ENCODE measurements around the gene SMARCE1.

The SMARCE1 gene

DNA sequence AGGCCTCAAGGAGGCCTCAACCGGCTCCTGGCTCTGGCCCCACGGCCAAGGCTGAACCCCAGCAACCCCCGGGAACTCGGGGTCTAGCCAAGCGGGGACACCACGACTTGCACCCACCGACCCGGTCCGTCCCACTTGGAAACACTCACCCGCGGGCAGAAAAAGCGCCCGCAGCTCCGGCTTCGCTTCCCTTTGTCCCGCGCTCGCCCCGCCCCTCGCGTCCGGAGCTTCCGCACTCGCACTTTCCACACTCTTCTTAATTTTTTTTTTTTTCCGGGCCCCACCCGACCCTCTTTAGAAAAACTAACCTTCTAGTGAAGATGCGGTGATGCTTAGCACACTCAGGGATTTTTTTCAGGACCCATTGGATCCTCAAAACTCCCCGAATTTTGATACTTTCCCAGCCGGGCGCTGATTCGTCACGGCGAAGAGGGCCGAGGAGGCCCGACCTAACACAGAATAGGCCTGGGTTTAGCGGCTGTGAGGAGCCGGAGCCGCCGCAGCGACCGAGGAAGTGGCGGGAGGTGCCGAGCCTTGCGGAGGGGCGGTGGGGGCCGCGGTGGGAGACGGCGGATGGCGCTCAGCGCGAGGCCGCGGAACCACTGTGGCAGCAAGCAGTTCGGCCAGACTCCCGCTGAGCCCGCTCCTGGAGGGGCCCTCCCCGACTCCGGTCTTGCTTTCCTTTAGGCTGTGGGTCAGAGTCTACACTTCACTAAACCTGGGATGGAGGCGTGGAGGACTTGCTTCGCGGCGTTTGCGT is at the start of gene SMARCE1:
Gene SMARCE1, minus strand, starts transcription at position 195 of the 760 bp plus-strand sequence. CDS start 2,016 bp downstream, outside the sequence.
- peak; percentile 89 for DNase-seq

- no peak for DNase-seq
These were observed 49.7 kb upstream of the SMARCE1 start for GRCh38 chr17:40697297-40697696.

- no peak for DNase-seq
These were observed 49.0 kb upstream of the SMARCE1 start for GRCh38 chr17:40696651-40697072.

- no peak for DNase-seq
These were observed 48.4 kb upstream of the SMARCE1 start for GRCh38 chr17:40695874-40696472.

GRCh38 chr17:40694584-40694983 is 47.0 kb upstream of the SMARCE1 start:
- no peak for DNase-seq

GRCh38 chr17:40687106-40687505 is 39.5 kb upstream of the SMARCE1 start:
- no peak for DNase-seq

DNA sequence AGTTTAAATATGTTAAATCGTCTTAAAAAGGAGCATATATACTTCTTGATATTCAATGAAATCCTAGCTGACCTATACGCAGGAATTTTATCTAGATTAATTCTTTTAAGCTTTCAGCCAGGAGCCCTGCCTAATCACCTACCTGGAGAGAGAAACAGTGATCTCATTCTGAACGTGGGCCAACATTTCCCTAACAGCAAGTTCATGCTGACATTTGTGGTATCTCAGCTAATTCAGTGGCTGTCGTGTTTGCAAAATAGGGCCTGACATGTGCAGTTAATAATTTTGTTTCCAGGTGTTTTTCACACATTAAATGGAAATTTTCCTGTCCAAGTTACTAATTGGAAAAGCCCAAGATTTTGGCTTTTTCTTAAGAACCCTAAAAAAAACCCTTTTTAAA is 38.6 kb upstream of the SMARCE1 start:
- no peak for DNase-seq

DNA sequence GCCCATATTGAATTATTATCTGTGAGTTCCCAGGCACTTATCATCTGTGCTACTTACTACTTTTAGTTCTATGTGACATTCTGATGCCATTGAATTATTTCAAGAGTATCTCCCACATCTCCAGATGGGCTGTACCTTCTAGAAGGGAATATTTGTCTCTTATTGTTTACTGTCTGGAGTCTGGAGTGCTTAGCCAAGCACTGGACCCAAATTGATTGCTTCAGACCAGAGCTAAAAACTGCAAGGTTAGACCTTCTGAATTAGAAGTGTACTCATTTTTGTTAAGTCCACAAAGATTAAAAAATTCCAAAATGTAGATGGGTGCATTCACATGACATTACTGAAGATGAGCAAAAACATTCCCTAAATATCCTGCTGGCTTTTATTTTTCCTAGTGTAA is 33.4 kb upstream of the SMARCE1 start:
- DNase-seq = no peak

GRCh38 chr17:40679523-40679907 is 31.9 kb upstream of the SMARCE1 start:
- DNase-seq = no peak

DNA sequence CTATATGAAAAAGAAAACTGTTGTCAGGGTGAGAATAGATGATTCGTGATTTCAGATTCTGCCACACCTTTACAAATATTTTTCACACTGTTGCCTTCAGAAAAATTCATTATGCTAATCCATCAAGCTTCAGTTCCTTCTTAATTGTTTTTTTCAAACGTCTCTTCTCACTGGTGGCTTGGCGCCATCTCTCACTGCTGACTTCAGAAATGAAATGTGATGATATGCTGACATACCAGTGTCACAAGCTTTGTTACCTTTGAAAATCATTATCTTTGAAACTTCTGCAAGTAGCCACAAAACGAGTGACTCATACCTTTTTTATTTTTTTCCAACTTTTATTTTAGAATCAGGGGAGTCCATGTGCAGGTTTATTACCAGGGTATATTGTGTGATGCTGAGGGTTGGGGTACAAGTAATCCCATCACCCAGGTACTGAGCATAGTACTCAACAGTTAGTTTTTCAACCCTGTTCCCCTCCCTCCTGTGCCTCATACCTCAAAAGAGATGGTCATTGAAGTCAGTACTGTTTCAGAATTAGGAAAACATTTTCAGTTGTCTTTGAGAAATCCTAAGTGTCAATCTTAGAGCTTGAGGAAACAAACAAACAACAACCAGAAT is 31.4 kb upstream of the SMARCE1 start:
- no peak for DNase-seq

- DNase-seq = no peak
These were observed 28.3 kb upstream of the SMARCE1 start for GRCh38 chr17:40675905-40676304.

DNA sequence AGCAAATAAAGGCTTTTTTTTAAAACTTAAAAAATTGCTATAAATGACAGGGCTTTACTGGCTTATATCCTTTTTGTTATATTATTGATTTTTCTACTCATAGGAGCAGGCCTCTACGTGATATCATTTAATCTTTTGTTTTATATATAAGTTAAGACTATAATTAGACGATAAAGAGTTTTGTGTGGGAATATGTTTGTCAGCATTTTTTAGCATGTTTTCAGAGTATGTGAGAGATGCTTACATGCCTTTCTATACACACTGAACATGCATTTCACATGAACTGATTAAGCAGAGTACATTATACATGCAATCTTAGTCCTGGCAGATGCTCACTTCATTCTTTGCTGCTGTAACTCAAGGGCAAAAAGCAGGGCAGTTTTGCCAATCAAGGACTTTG is 25.0 kb upstream of the SMARCE1 start:
- no peak for DNase-seq

GRCh38 chr17:40671282-40671681 is 23.7 kb upstream of the SMARCE1 start:
- no peak for DNase-seq

DNA sequence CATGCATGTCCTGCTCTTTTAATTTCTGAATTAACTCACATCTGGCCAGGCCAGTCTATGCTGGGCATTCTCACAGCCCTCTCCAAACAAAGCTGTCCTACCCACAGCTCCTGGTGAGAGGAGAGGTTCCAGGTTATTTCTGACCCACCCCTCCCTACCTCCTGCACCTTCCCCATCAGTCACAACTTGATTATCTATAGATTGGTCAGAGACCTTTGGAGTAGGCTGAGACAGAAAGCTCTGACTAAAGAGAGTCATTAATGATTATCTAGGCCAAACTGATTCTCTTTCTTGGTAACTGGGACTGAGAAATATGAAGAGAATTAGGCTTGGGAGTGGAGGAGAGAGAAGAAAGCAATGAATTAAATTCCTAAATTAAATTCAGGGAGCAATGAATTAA is 18.7 kb upstream of the SMARCE1 start:
- DNase-seq = no peak

DNA sequence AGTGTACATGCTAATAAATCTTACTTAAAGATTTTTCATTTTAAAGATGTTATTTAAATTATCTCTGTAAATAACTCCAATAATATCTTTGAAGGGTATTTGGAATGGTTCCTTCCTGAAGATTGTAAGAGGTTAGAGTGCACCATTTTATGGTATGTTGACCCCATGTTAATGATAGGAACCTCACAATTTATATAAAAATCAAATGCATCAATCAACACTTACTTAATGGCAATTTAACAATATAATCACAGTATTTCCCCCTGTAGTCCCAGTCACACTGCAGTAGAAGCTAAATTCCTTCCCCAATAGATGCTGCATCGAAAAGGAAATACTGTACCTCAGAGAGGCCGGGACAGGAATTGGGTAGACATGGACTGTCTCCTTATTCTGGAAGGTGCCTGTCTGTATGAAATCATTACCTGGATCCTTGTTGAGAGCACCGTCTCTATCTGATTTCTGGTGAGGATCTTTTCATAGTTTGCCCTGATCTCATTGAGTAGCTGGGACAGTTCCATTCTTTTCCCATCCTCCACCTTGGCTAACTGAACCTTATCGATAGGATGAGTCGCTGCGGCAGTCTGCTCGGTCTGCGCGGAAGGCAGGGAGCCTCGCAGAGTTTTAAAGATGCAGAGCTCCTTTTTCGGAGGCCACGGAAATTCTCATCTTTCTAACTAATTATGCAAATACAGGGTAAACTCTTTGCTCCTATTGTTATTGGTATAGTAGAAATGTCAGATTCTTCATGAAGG is 17.1 kb upstream of the SMARCE1 start, which contains the start of gene KRT222:
Gene KRT222, minus strand, starts transcription at position 596 of the 752 bp plus-strand sequence. Its CDS starts 78 bp downstream, at position 518.
- DNase-seq = no peak

GRCh38 chr17:40663252-40663651 is 15.6 kb upstream of the SMARCE1 start:
- no peak for DNase-seq

DNA sequence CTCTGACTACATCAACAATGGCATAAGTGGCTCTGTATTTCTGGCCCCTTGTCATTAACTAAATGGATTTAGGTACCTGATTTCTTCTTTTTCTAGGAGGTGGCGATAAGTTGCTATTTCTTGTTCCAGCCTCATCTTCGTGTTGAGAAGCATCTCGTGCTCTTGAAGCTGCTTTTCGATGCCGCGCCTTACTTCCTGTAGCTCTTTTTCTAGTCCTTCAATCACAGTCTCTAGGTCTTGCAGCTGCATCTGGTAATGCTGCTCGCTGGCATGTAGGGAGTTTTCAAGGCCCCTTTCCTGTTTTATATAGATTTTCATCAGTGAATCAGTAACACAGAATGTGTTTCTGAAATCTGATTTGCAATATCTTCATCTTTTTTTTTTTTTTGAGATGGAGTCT is 12.3 kb upstream of the SMARCE1 start:
- DNase-seq = no peak

GRCh38 chr17:40658396-40658795 is 10.8 kb upstream of the SMARCE1 start:
- no peak for DNase-seq

DNA sequence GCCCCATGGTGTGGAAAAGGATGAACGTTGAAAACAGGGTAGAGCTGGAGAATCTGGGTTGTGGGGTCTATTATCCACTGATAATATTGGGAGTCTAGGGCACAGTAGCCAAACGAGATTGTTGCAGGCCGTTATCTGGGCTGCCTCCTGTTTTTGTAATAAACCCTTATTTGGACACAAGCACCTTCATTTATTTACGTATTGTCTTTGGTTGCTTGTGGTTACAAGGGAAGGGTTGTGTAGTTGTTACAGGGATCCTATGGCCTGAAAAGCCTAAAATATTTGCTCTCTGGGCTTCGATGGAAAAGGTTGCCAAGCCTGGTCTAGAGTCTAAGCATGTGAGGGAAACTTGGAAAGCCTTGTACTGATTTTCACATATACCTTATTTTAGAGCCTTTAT is 4.3 kb upstream of the SMARCE1 start:
- no peak for DNase-seq

DNA sequence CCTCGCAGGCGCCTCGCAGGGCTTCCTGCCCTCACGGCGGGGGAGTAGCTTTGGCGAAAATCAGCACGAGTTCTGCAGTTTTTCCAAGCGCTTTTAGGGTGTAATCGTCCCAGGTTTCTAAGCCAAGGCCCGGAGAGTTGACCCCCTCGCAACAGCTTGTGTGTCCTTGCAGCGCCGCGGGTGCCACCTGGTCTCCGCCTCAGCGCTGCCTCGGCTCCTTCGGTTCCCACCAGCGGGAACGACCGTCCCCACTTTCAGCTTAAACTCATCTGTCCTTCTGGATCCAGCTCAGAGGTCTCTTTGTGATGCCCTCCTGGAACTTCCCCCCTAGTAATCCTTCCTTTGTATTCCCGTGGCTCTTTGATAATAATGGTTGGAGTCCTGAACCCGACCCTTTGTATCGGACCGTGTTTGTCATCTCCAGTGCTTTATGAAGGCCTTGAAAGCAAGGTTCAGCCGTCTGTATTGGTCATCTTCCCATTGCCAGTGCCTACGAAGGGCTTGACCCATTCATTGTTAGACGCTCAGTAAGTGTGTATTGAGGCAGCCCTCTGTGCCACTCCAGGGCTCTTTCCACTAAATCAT is 858 bp upstream of the SMARCE1 start:
- DNase-seq = no peak

GRCh38 chr17:40646791-40647623 is 611 bp downstream of the SMARCE1 start:
- DNase-seq = no peak

GRCh38 chr17:40645943-40646342 is 1.7 kb downstream of the SMARCE1 start:
- no peak for DNase-seq

All from activated effector memory CD4-positive, alpha-beta T cell treated with anti-CD3 and anti-CD28 coated beads, Interleukin-2, amount 50 U/mL, for 16 hours (primary cell).